GM21576 (cell line): ENCODE data around the gene NRP1.

Experiments used
- ATAC-seq: cut with Tn5 transposase; IDR thresholded peaks from one replicate; pipeline ENCODE4 v1.9.1; 2021; ENCODE audit warnings: mild to moderate bottlenecking, moderate library complexity; ENCODE audit not compliant: unreplicated experiment

NRP1 gene

GRCh38 chr10:33350041-33350440 is 15.6 kb upstream of the NRP1 start:
- no peak for ATAC-seq

- no peak for ATAC-seq
Observed at GRCh38 chr10:33349268-33349667, 14.8 kb upstream of the NRP1 start.

- ATAC-seq = no peak
Observed at GRCh38 chr10:33347211-33347610, 12.7 kb upstream of the NRP1 start.

GRCh38 chr10:33345236-33345635 is 10.8 kb upstream of the NRP1 start:
- ATAC-seq = no peak

GRCh38 chr10:33344676-33345075 is 10.2 kb upstream of the NRP1 start:
- ATAC-seq = no peak

- ATAC-seq = no peak
Observed at GRCh38 chr10:33341637-33342036, 7.2 kb upstream of the NRP1 start.

GRCh38 chr10:33337326-33337957 is 3.0 kb upstream of the NRP1 start:
- no peak for ATAC-seq

- no peak for ATAC-seq
Observed at GRCh38 chr10:33336582-33337325, 2.3 kb upstream of the NRP1 start.

- ATAC-seq = no peak
Observed at GRCh38 chr10:33335801-33336581, 1.5 kb upstream of the NRP1 start.

GRCh38 chr10:33335551-33335800 is 1.0 kb upstream of the NRP1 start:
- ATAC-seq = no peak

- no peak for ATAC-seq
Observed at GRCh38 chr10:33334805-33335550, 511 bp upstream of the NRP1 start.

GRCh38 chr10:33333260-33334101 is 986 bp downstream of the NRP1 start:
- ATAC-seq = no peak

GRCh38 chr10:33332183-33333065 is 2.0 kb downstream of the NRP1 start:
- no peak for ATAC-seq

- ATAC-seq = no peak
Observed at GRCh38 chr10:33331379-33331694, 3.1 kb downstream of the NRP1 start.

- peak; percentile 64 for ATAC-seq
Observed at GRCh38 chr10:33330543-33331378, 3.7 kb downstream of the NRP1 start.

- ATAC-seq = no peak
Observed at GRCh38 chr10:33329178-33329577, 5.3 kb downstream of the NRP1 start.

GRCh38 chr10:33328253-33328652 is 6.2 kb downstream of the NRP1 start:
- no peak for ATAC-seq

- no peak for ATAC-seq
Observed at GRCh38 chr10:33327751-33328150, 6.7 kb downstream of the NRP1 start.

GRCh38 chr10:33326933-33327332 is 7.5 kb downstream of the NRP1 start:
- no peak for ATAC-seq
